Ovary (tissue), 3 donors: ENCODE measurements around the gene ANKRD2.

ENCODE experiments used
- EP300 ChIP-seq: sonication (generic); formaldehyde crosslinking; IDR thresholded peaks from one replicate; pipeline ENCODE4 v1.6.1; 2017; ENCODE audit warnings: antibody characterized with exemption
- POLR2A ChIP-seq: fragments of 450-650 bp; IDR thresholded peaks from one replicate; pipeline ENCODE4 v1.6.1; 2017; ENCODE audit warnings: antibody characterized with exemption, mild to moderate bottlenecking, moderate library complexity
- TF ChIP-seq, protein P1 (sequence below), 3 donors: fragments of 450-650 bp in 2 of 3; fragments of 200-600 bp in 1 of 3; IDR thresholded peaks; one replicate each; pipeline versions ENCODE4 v1.5.1 to v1.8.0; 2016 to 2022; ENCODE audit warnings: antibody characterized with exemption in 3 of 3, mild to moderate bottlenecking in 1 of 3
- donor health status: DM: no; HTN: no; CAD: no.

DNA sequence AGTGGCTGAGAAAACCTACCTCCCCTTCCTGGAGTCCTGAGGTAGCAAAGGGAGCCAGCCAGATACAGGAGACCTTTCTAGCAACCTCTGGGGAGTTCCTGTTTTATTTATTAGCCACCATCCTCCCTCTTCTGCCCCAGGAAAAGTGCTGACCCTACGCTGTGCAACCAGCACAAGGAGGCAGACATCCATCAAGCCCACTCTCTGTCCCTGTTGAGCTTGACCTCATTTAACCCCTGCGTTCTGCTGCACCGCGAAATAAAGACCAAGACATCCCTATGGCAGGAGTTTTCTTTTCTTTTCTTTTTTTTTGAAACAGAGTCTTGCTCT is 25.3 kb upstream of the ANKRD2 start:
- TF ChIP-seq, protein P1, sequence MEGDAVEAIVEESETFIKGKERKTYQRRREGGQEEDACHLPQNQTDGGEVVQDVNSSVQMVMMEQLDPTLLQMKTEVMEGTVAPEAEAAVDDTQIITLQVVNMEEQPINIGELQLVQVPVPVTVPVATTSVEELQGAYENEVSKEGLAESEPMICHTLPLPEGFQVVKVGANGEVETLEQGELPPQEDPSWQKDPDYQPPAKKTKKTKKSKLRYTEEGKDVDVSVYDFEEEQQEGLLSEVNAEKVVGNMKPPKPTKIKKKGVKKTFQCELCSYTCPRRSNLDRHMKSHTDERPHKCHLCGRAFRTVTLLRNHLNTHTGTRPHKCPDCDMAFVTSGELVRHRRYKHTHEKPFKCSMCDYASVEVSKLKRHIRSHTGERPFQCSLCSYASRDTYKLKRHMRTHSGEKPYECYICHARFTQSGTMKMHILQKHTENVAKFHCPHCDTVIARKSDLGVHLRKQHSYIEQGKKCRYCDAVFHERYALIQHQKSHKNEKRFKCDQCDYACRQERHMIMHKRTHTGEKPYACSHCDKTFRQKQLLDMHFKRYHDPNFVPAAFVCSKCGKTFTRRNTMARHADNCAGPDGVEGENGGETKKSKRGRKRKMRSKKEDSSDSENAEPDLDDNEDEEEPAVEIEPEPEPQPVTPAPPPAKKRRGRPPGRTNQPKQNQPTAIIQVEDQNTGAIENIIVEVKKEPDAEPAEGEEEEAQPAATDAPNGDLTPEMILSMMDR (IDR thresholded peaks at IDR 0.05): no peak
- no peak for TF ChIP-seq EP300
- TF ChIP-seq POLR2A: no peak
